GM18519 (cell line): ENCODE data around the gene TBC1D23.
"Not testable (repeated sequence)": the region's sequence is repeated elsewhere in the genome, so short reads cannot be mapped to it uniquely, and the experiment has no call there.

ENCODE experiments used
- ATAC-seq: cut with Tn5 transposase; IDR thresholded peaks from one replicate; pipeline ENCODE4 v1.9.1; 2021; ENCODE audit warnings: mild to moderate bottlenecking, moderate library complexity; ENCODE audit not compliant: unreplicated experiment, low FRiP score

TBC1D23 gene

GRCh38 chr3:100254168-100254777, 6.5 kb upstream of the TBC1D23 start:
- no peak for ATAC-seq

GRCh38 chr3:100256731-100257151, 4.1 kb upstream of the TBC1D23 start:
- no peak for ATAC-seq

GRCh38 chr3:100257586-100257985, 3.2 kb upstream of the TBC1D23 start:
- no peak for ATAC-seq

- ATAC-seq = no peak
These were observed 609 bp upstream of the TBC1D23 start for GRCh38 chr3:100260081-100260684.

GRCh38 chr3:100261485-100261903, 702 bp downstream of the TBC1D23 start:
- no peak for ATAC-seq

GRCh38 chr3:100262925-100263324, 2.1 kb downstream of the TBC1D23 start:
- not testable (repeated sequence) for ATAC-seq

GRCh38 chr3:100263583-100263982, 2.8 kb downstream of the TBC1D23 start:
- ATAC-seq = no peak

- ATAC-seq = no peak
These were observed 3.5 kb downstream of the TBC1D23 start for GRCh38 chr3:100264242-100264641.

GRCh38 chr3:100265016-100265415, 4.2 kb downstream of the TBC1D23 start:
- no peak for ATAC-seq

GRCh38 chr3:100266531-100266930, 5.7 kb downstream of the TBC1D23 start:
- ATAC-seq = no peak

- ATAC-seq = no peak
These were observed 7.4 kb downstream of the TBC1D23 start for GRCh38 chr3:100268156-100268555.

- ATAC-seq = no peak
These were observed 8.2 kb downstream of the TBC1D23 start for GRCh38 chr3:100269001-100269400.

- no peak for ATAC-seq
These were observed 8.8 kb downstream of the TBC1D23 start for GRCh38 chr3:100269410-100270214.

- no peak for ATAC-seq
These were observed 9.4 kb downstream of the TBC1D23 start for GRCh38 chr3:100270215-100270583.

GRCh38 chr3:100271522-100271921, 10.7 kb downstream of the TBC1D23 start:
- ATAC-seq = no peak

- not testable (repeated sequence) for ATAC-seq
These were observed 12.2 kb downstream of the TBC1D23 start for GRCh38 chr3:100272797-100273611.

GRCh38 chr3:100274361-100274760, 13.6 kb downstream of the TBC1D23 start:
- no peak for ATAC-seq

- ATAC-seq = no peak
These were observed 16.5 kb downstream of the TBC1D23 start for GRCh38 chr3:100277255-100277800.

- ATAC-seq = no peak
These were observed 18.1 kb downstream of the TBC1D23 start for GRCh38 chr3:100278910-100279309.

GRCh38 chr3:100288288-100288894, 27.6 kb downstream of the TBC1D23 start:
- ATAC-seq = no peak
